Heart right ventricle (tissue), 16 donors: ENCODE results near the gene DYSF. TPM values are rescaled to one million over a fixed set of nuclear protein-coding genes. Genes with fewer than 3 reads are reported as not detected.

ENCODE experiments used
- ATAC-seq, 8 donors: fragments of 200-7000 bp; cut with Tn5 transposase; one replicate each; pipeline ENCODE4 v1.9.1; 2020; ENCODE audit warnings: mild to moderate bottlenecking in 8 of 8, moderate library complexity in 8 of 8, moderate number of reproducible peaks in 1 of 8
- DNase-seq, 2 donors: peaks; one replicate each; pipeline ENCODE4 v3.0.0-alpha.2; 2020
- H3K27ac ChIP-seq, 10 donors: fragments of 200-600 bp; sonication (generic) in 2 of 10; one replicate each; pipeline versions ENCODE4 v1.5.0 to v1.8.0; 2020 to 2022; ENCODE audit warnings: mild to moderate bottlenecking in 3 of 10
- H3K27me3 ChIP-seq, 7 donors: fragments of 200-600 bp; one replicate each; pipeline ENCODE4 v1.8.0; 2021 to 2022; ENCODE audit warnings: mild to moderate bottlenecking in 2 of 7
- H3K36me3 ChIP-seq, 9 donors: fragments of 200-600 bp; sonication (generic) in 1 of 9; one replicate each; pipeline versions ENCODE4 v1.5.0 to v1.8.0; 2020 to 2022; ENCODE audit warnings: mild to moderate bottlenecking in 2 of 9
- H3K4me1 ChIP-seq, 9 donors: fragments of 200-600 bp; sonication (generic) in 1 of 9; one replicate each; pipeline versions ENCODE4 v1.5.0 to v1.8.0; 2020 to 2022; ENCODE audit warnings: mild to moderate bottlenecking in 4 of 9
- H3K4me3 ChIP-seq, 10 donors: fragments of 200-600 bp; sonication (generic) in 2 of 10; one replicate each; pipeline versions ENCODE4 v1.5.0 to v1.8.0; 2020 to 2022; ENCODE audit warnings: mild to moderate bottlenecking in 7 of 10, moderate library complexity in 2 of 10
- H3K9me3 ChIP-seq, 11 donors: fragments of 200-600 bp in 10 of 11; sonication (generic) in 2 of 11; one replicate each; pipeline versions ENCODE4 v1.5.0 to v1.8.0; 2013 to 2022; ENCODE audit warnings: mild to moderate bottlenecking in 2 of 11, control low read depth in 1 of 11, moderate library complexity in 1 of 11
- CTCF ChIP-seq, 9 donors: fragments of 200-600 bp; sonication (generic) in 2 of 9; IDR thresholded peaks; one replicate each; pipeline versions ENCODE4 v1.5.0 to v1.8.0; 2021 to 2022; ENCODE audit warnings: antibody characterized with exemption in 9 of 9, mild to moderate bottlenecking in 5 of 9, moderate library complexity in 1 of 9
- WGBS, 2 donors: extraction: QIAGEN DNeasy Blood & Tissue Kit; methylation state at CpG; one replicate each; pipeline ENCODE4 v1.1.7; 2013; ENCODE audit warnings: inconsistent platforms in 1 of 2; 5-methylcytosine and 5-hydroxymethylcytosine counted together
- intact Hi-C, 10 donors: fragments of 100-400 bp; cut with DNase I; formaldehyde crosslinking; loops; one replicate each; pipeline versions ENCODE4 v1.11.1 to v1.14.2; 2022
- polyA plus RNA-seq, 2 donors: library from polyadenylated mRNA; stranded (reverse); fragments of 200-250 nt; gene quantifications; one replicate each; pipeline ENCODE4 v1.2.3, GENCODE V29; 2013
- total RNA-seq, 10 donors: library from RNA; stranded (reverse); fragmentation: NEBNext Ultra II Directional in 3 of 10; extraction: Animal tissue kit (Norgen Biotek cat#: 25700) in 3 of 10; gene quantifications; one replicate each; pipeline versions ENCODE4 v1.2.1 to v1.2.4, GENCODE V29; 2021 to 2023
- donor health status: Arrhythmogenic right ventricular cardiomyopathy.
- donor health status: ischemic (EF 13 %, LVEDD 7.1; RV severe dilation, severe dysfunction).
- donor health status: healthy with polysubstance abuse.
- donor health status: DM: no; HTN: yes; CAD: no.
- donor health status: DM: no; HTN: no; CAD: no.
- donor health status: ischemic (EF 25% LVEDD 6.9; RV normal size, moderate dysfunction).
- donor health status: ischemic (EF 25% LVEDD 5.7; RV mildly dilated, moderate dysfunction).
- donor health status: healthy.
- donor health status: DM: yes; HTN: yes; CAD: no.
- donor health status: Ischemic cardiomyopathy.
- donor health status: ischemic (EF 35%, LVEDD 5.7; RV mildly dilated, moderate dysfunction).
- donor health status: nonischemic (EF 11% LVEDD 7.7; RV severe dilation, severe dysfunction).
- donor health status: DM: yes; HTN: yes; CAD: no.
- donor health status: PGD.
- donor health status: ischemic (EF 29% LVEDD 5.4; RV normal size, mild dysfunction).
- donor health status: nonischemic (EF 23%, LVEDD 6.1; RV moderate dilation, normal function).

Gene DYSF
- total and polyA plus RNA-seq, 12 donors: 20.6 to 100 (median 64.8) TPM

GRCh38 chr2:71517851-71518250 lies 64.5 kb downstream of the DYSF start:
- no peak overlapping the region for H3K4me3 ChIP-seq
- H3K9me3 ChIP-seq: no peaks in the 10 kb centered on the region
- TF ChIP-seq CTCF (IDR thresholded peaks at IDR 0.05): no peak
- intact Hi-C loops: loop anchor here in 3 of 10 donors (10.0 kb wide), 3 partner anchors 163 to 293 kb away; partner anchors contain the start of gene PAIP2B (in 1 of the 3)
- H3K4me1 ChIP-seq: no peaks in the 10 kb centered on the region
- peaks cover 0 to 94% (median 20%) of the 10 kb centered on the region in 9 donors for H3K36me3 ChIP-seq
- no peak for ATAC-seq
- H3K27me3 ChIP-seq: no peaks in the 10 kb centered on the region
- DNase-seq: no peak
- WGBS, 2 donors: 88 to 91% methylated on average over 4 of the region's 4 CpGs
- no peak overlapping the region for H3K27ac ChIP-seq

GRCh38 chr2:71521436-71521950 lies 68.1 kb downstream of the DYSF start:
- H3K4me3 ChIP-seq: no peak overlapping the region
- ATAC-seq (no peak), DNase-seq (no peak)
- peaks cover 0 to 95% (median 19%) of the 10 kb centered on the region in 9 donors for H3K36me3 ChIP-seq
- intact Hi-C loops: no loop called here
- H3K4me1 ChIP-seq: no peaks in the 10 kb centered on the region
- 91 to 95% methylated on average over 8 of the region's 8 CpGs for WGBS, 2 donors
- H3K27ac ChIP-seq: no peak overlapping the region
- no peaks in the 10 kb centered on the region for H3K27me3 ChIP-seq
- H3K9me3 ChIP-seq: no peaks in the 10 kb centered on the region
- no peak for TF ChIP-seq CTCF (IDR thresholded peaks at IDR 0.05)

- Histone ChIP-seq H3K9me3 (no peaks in the 10 kb centered on the region), H3K4me3 (no peak overlapping the region), H3K27me3 (no peaks in the 10 kb centered on the region), H3K27ac (no peak overlapping the region), H3K36me3 (peaks cover 0 to 97% (median 26%) of the 10 kb centered on the region in 9 donors), H3K4me1 (no peaks in the 10 kb centered on the region)
- intact Hi-C loops: no loop called here
- DNase-seq (no peak), ATAC-seq (peak in 6 of 8 donors; percentile 33 to 80 (median 51))
- WGBS, 2 donors: 61 to 68% methylated on average over 6 of the region's 6 CpGs
- no peak for TF ChIP-seq CTCF (IDR thresholded peaks at IDR 0.05)
Observed at GRCh38 chr2:71524476-71524875, 71.1 kb downstream of the DYSF start.

GRCh38 chr2:71526141-71526540 lies 72.8 kb downstream of the DYSF start:
- 90 to 92% methylated on average over 17 of the region's 17 CpGs for WGBS, 2 donors
- no peak for ATAC-seq
- Histone ChIP-seq H3K4me3 (no peak overlapping the region), H3K9me3 (no peaks in the 10 kb centered on the region), H3K27ac (no peak overlapping the region), H3K4me1 (peaks cover 0 to 4% (median 0%) of the 10 kb centered on the region in 9 donors), H3K36me3 (peaks cover 0 to 97% (median 26%) of the 10 kb centered on the region in 9 donors), H3K27me3 (no peaks in the 10 kb centered on the region)
- intact Hi-C loops: no loop called here
- no peak for TF ChIP-seq CTCF (IDR thresholded peaks at IDR 0.05)
- DNase-seq: no peak
